ENCODE measurements around the gene GJB2.

DNA sequence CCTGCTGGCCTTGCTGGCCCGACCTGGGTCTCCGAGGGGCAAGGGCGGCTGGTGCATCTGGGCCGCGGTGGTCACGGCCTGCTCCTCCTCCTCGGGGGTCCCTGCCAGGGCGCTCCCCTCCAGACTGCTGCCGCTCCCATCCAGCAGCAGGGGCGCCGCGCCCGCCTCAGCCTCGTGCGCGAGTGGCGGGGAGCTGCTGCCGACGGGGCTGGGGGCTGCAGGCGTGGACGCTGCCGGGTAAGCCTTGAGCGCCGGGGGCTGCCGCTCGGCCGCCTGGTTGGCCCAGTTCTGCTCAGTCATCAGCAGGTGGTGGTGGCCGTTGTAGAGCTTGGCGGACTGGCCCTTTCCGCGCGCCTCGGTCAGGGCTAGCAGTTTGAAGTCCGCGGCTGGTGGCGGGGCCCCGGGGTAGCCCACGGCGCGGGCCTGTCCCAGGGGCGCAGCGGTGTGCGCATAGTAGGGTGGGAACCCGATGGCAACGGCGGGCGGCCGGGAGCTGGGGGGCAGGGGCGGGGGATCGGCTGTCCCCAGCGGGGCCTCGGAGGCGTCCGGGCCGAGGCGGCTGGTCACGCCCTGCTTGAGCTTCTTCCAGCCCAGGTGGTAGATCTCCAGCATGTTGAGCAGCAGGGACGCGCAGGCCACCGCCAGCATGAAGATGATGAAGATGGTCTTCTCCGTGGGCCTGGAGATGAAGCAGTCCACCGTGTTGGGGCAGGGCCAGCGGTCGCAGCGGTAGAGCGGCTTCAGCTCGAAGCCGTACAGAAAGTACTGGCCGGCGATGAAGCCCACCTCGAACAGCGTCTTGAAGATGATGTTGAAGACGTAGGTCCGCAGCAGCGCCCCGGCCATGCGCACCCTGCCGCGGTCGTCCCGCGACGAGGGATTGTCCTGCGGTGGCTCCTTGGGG, 50.5 kb downstream of the GJB2 start:
- TF ChIP-seq, protein P1, sequence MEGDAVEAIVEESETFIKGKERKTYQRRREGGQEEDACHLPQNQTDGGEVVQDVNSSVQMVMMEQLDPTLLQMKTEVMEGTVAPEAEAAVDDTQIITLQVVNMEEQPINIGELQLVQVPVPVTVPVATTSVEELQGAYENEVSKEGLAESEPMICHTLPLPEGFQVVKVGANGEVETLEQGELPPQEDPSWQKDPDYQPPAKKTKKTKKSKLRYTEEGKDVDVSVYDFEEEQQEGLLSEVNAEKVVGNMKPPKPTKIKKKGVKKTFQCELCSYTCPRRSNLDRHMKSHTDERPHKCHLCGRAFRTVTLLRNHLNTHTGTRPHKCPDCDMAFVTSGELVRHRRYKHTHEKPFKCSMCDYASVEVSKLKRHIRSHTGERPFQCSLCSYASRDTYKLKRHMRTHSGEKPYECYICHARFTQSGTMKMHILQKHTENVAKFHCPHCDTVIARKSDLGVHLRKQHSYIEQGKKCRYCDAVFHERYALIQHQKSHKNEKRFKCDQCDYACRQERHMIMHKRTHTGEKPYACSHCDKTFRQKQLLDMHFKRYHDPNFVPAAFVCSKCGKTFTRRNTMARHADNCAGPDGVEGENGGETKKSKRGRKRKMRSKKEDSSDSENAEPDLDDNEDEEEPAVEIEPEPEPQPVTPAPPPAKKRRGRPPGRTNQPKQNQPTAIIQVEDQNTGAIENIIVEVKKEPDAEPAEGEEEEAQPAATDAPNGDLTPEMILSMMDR (conservative IDR thresholded peaks at IDR 0.05; ENCODE audit: low read depth, low read length) = no peak
- TF ChIP-seq EZH2 (IDR thresholded peaks at IDR 0.05; ENCODE audit: low read length, unreplicated experiment) = no peak
- TF ChIP-seq EZH2phosphoT487 (IDR thresholded peaks at IDR 0.05; ENCODE audit: borderline replicate concordance, low read length) = no peak

Measured in PC-3 (cell line).